T-cell (primary cell): Measurements from ENCODE around the gene DOCK4. TPM values are rescaled to one million over a fixed set of nuclear protein-coding genes. Genes with fewer than 3 reads are reported as not detected.

Source experiments
- ATAC-seq, 4 experiments: fragments of 200-7000 bp in 3 of 4; fragments of 150-1000 bp in 1 of 4; cut with Tn5 transposase; replicated peaks in 1 of 4; 1 replicate in 3 of 4; 2 replicates in 1 of 4; pipeline ENCODE4 v1.10.0; 2021; ENCODE audit warnings: moderate library complexity in 3 of 4, mild to moderate bottlenecking in 2 of 4, moderate number of reproducible peaks in 1 of 4
- CTCF ChIA-PET, 2 donors: fragments of 300-600 bp; sonication (Branson Sonifier 250); formaldehyde crosslinking; loops; one replicate each; lab custom pipeline; 2022; ENCODE audit warnings: antibody characterized with exemption in 2 of 2; lab: Charles Lee
- POLR2A ChIA-PET, 2 donors: fragments of 300-600 bp; sonication (Branson Sonifier 250); formaldehyde crosslinking; loops; one replicate each; lab custom pipeline; 2022; ENCODE audit warnings: antibody characterized with exemption in 2 of 2; lab: Charles Lee
- DNase-seq, 35 experiments: peaks; one replicate each; pipeline versions ENCODE4 v3.0.0 to v3.0.0-alpha.2; 2013 to 2023
- H3K27ac ChIP-seq: one replicate; pipeline ENCODE4 v1.5.1; 2013; ENCODE audit warnings: low read length
- H3K27me3 ChIP-seq, 2 experiments: replicated peaks in 1 of 2; 1 replicate in 1 of 2; 2 replicates in 1 of 2; pipeline versions ENCODE4 v1.6.1 to v1.7.0; 2013; ENCODE audit warnings: low read length in 1 of 2, mixed read lengths in 1 of 2; ENCODE audit not compliant: control insufficient read depth in 2 of 2, insufficient read depth in 2 of 2; ENCODE audit errors: extremely low read depth in 1 of 2
- H3K36me3 ChIP-seq, 2 donors: 1 replicate in 1 of 2; 2 replicates in 1 of 2; pipeline versions ENCODE4 v1.6.1 to v1.7.0; 2013; ENCODE audit warnings: low read length in 1 of 2; ENCODE audit not compliant: control insufficient read depth in 2 of 2, insufficient read depth in 1 of 2; ENCODE audit errors: extremely low read depth in 1 of 2
- H3K4me1 ChIP-seq, 2 experiments: 1 replicate in 1 of 2; 2 replicates in 1 of 2; pipeline versions ENCODE4 v1.6.1 to v1.7.0; 2013; ENCODE audit warnings: low read length in 2 of 2, mixed read lengths in 1 of 2; ENCODE audit not compliant: insufficient read depth in 2 of 2, control insufficient read depth in 1 of 2; ENCODE audit errors: extremely low read depth in 1 of 2
- H3K4me3 ChIP-seq, 2 donors: 1 replicate in 1 of 2; 2 replicates in 1 of 2; pipeline versions ENCODE4 v1.5.1 to v1.7.0; 2013; ENCODE audit warnings: mild to moderate bottlenecking in 2 of 2, low read length in 1 of 2, moderate library complexity in 1 of 2; ENCODE audit not compliant: control insufficient read depth in 1 of 2; ENCODE audit errors: extremely low read depth in 1 of 2
- H3K9me3 ChIP-seq: 2 replicates; pipeline ENCODE4 v1.7.0; 2013
- H3K27ac Mint-ChIP-seq, 2 donors: one replicate each; pipeline ENCODE4 v1.8.0; 2020 to 2021; ENCODE audit warnings: mild to moderate bottlenecking in 2 of 2, mixed read lengths in 2 of 2
- H3K27me3 Mint-ChIP-seq, 2 donors: one replicate each; pipeline ENCODE4 v1.8.0; 2021 to 2022; ENCODE audit warnings: mixed read lengths in 2 of 2
- H3K36me3 Mint-ChIP-seq: one replicate; pipeline ENCODE4 v1.8.0; 2021; ENCODE audit warnings: mixed read lengths
- H3K4me1 Mint-ChIP-seq, 3 donors: one replicate each; pipeline ENCODE4 v1.8.0; 2020 to 2022; ENCODE audit warnings: mixed read lengths in 3 of 3, mild to moderate bottlenecking in 1 of 3
- H3K4me3 Mint-ChIP-seq, 3 donors: one replicate each; pipeline ENCODE4 v1.8.0; 2020 to 2022; ENCODE audit warnings: mild to moderate bottlenecking in 3 of 3, mixed read lengths in 3 of 3, moderate library complexity in 3 of 3
- H3K9me3 Mint-ChIP-seq, 3 donors: one replicate each; pipeline ENCODE4 v1.8.0; 2020 to 2022; ENCODE audit warnings: mixed read lengths in 3 of 3
- WGBS: methylation state at CpG from one replicate; pipeline ENCODE4 v1.1.5; 2013; ENCODE audit warnings: missing lambda C conversion rate; ENCODE audit not compliant: insufficient coverage; 5-methylcytosine and 5-hydroxymethylcytosine counted together
- total RNA-seq, 35 experiments: library from RNA in 6 of 35; stranded (reverse) in 6 of 35; fragments of 120-200 nt in 1 of 35; gene quantifications; one replicate each; pipeline versions ENCODE4 v1.2.1 to v1.2.4 and lab custom pipeline; 2013 to 2026

Gene DOCK4
- total RNA-seq, 5 donors from 2014 or later (not counting 1 experiment from before 2014, with no cell fraction given), result 0.35 to 1.4 (median 0.85) TPM

- ChIA-PET POLR2A (no interaction called here), CTCF (no interaction called here)
- Mint-ChIP-seq H3K36me3 (no peaks in the 10 kb centered on the region), H3K27ac (no peak overlapping the region), H3K27me3 (peaks cover 6 to 14% of the 10 kb centered on the region in 2 donors), H3K9me3 (peaks cover 0 to 14% (median 2%) of the 10 kb centered on the region in 3 donors), H3K4me1 (no peaks in the 10 kb centered on the region), H3K4me3 (no peak overlapping the region)
- no peak overlapping the region for H3K27ac ChIP-seq
- no peaks in the 10 kb centered on the region for H3K36me3 ChIP-seq
- no peaks in the 10 kb centered on the region for H3K27me3 ChIP-seq
- no peak for ATAC-seq
- no peaks in the 10 kb centered on the region for H3K4me1 ChIP-seq
- no peak overlapping the region for H3K4me3 ChIP-seq
- no peaks in the 10 kb centered on the region for H3K9me3 ChIP-seq
- DNase-seq, result no peak
Measured at GRCh38 chr7:111878785-111879184, 327.4 kb downstream of the DOCK4 start.

GRCh38 chr7:111877931-111878330, 328.3 kb downstream of the DOCK4 start:
- Histone ChIP-seq H3K27me3 (no peaks in the 10 kb centered on the region), H3K36me3 (no peaks in the 10 kb centered on the region), H3K4me1 (no peaks in the 10 kb centered on the region), H3K4me3 (no peak overlapping the region), H3K27ac (no peak overlapping the region), H3K9me3 (no peaks in the 10 kb centered on the region)
- ATAC-seq (no peak), DNase-seq (no peak)
- no peak overlapping the region for H3K4me3 Mint-ChIP-seq
- POLR2A ChIA-PET, result no interaction called here
- no peak overlapping the region for H3K27ac Mint-ChIP-seq
- no peaks in the 10 kb centered on the region for H3K36me3 Mint-ChIP-seq
- WGBS, result 100% methylated on average over 1 of the region's 4 CpGs
- CTCF ChIA-PET, result no interaction called here
- peaks cover 0 to 14% (median 2%) of the 10 kb centered on the region in 3 donors for H3K9me3 Mint-ChIP-seq
- no peaks in the 10 kb centered on the region for H3K4me1 Mint-ChIP-seq
- H3K27me3 Mint-ChIP-seq, result peaks cover 9 to 10% of the 10 kb centered on the region in 2 donors

GRCh38 chr7:111873963-111874690, 332.1 kb downstream of the DOCK4 start:
- H3K9me3 Mint-ChIP-seq, result peaks cover 0 to 4% (median 0%) of the 10 kb centered on the region in 3 donors
- no peak overlapping the region for H3K27ac ChIP-seq
- DNase-seq, result no peak
- no peaks in the 10 kb centered on the region for H3K9me3 ChIP-seq
- H3K4me1 Mint-ChIP-seq, result no peaks in the 10 kb centered on the region
- H3K27me3 Mint-ChIP-seq, result peaks cover 0 to 7% of the 10 kb centered on the region in 2 donors
- 33% methylated on average over 2 of the region's 2 CpGs for WGBS
- ChIA-PET POLR2A (no interaction called here), CTCF (no interaction called here)
- no peak overlapping the region for H3K4me3 ChIP-seq
- no peaks in the 10 kb centered on the region for H3K36me3 ChIP-seq
- no peaks in the 10 kb centered on the region for H3K36me3 Mint-ChIP-seq
- H3K4me1 ChIP-seq, result no peaks in the 10 kb centered on the region
- ATAC-seq, result no peak
- no peak overlapping the region for H3K4me3 Mint-ChIP-seq
- no peak overlapping the region for H3K27ac Mint-ChIP-seq
- no peaks in the 10 kb centered on the region for H3K27me3 ChIP-seq

- H3K4me1 ChIP-seq, result no peaks in the 10 kb centered on the region
- no peaks in the 10 kb centered on the region for H3K9me3 ChIP-seq
- no peaks in the 10 kb centered on the region for H3K36me3 ChIP-seq
- Mint-ChIP-seq H3K36me3 (no peaks in the 10 kb centered on the region), H3K27ac (no peak overlapping the region), H3K4me3 (no peak overlapping the region), H3K4me1 (no peaks in the 10 kb centered on the region), H3K27me3 (peaks cover 0 to 7% of the 10 kb centered on the region in 2 donors), H3K9me3 (peaks cover 0 to 4% (median 0%) of the 10 kb centered on the region in 3 donors)
- ChIA-PET POLR2A (no interaction called here), CTCF (no interaction called here)
- no peak for ATAC-seq
- no peak overlapping the region for H3K4me3 ChIP-seq
- DNase-seq, result no peak
- no peak overlapping the region for H3K27ac ChIP-seq
- no peaks in the 10 kb centered on the region for H3K27me3 ChIP-seq
- WGBS, result 94% methylated on average over 8 of the region's 8 CpGs
Measured at GRCh38 chr7:111873326-111873646, 332.9 kb downstream of the DOCK4 start.

- Histone ChIP-seq H3K4me1 (no peaks in the 10 kb centered on the region), H3K36me3 (no peaks in the 10 kb centered on the region), H3K27ac (no peak overlapping the region), H3K27me3 (no peaks in the 10 kb centered on the region), H3K4me3 (no peak overlapping the region), H3K9me3 (no peaks in the 10 kb centered on the region)
- H3K27ac Mint-ChIP-seq, result no peak overlapping the region
- DNase-seq, result no peak
- 100% methylated on average over 1 of the region's 4 CpGs for WGBS
- no peak for ATAC-seq
- ChIA-PET POLR2A (no interaction called here), CTCF (no interaction called here)
- no peaks in the 10 kb centered on the region for H3K36me3 Mint-ChIP-seq
- H3K9me3 Mint-ChIP-seq, result peaks cover 0 to under 1% (median 0%) of the 10 kb centered on the region in 3 donors
- peaks cover 0 to 7% of the 10 kb centered on the region in 2 donors for H3K27me3 Mint-ChIP-seq
- H3K4me3 Mint-ChIP-seq, result no peak overlapping the region
- no peaks in the 10 kb centered on the region for H3K4me1 Mint-ChIP-seq
Measured at GRCh38 chr7:111872450-111873325, 333.5 kb downstream of the DOCK4 start.

GRCh38 chr7:111871283-111871682, 334.9 kb downstream of the DOCK4 start:
- no peak overlapping the region for H3K4me3 ChIP-seq
- WGBS, result no CpG with 5 or more reads among the region's 1 CpG
- no peaks in the 10 kb centered on the region for H3K9me3 ChIP-seq
- no peak overlapping the region for H3K27ac ChIP-seq
- peaks cover 0 to 3% of the 10 kb centered on the region in 2 donors for H3K27me3 Mint-ChIP-seq
- DNase-seq (no peak), ATAC-seq (no peak)
- no peaks in the 10 kb centered on the region for H3K36me3 Mint-ChIP-seq
- no peaks in the 10 kb centered on the region for H3K4me1 ChIP-seq
- H3K9me3 Mint-ChIP-seq, result no peaks in the 10 kb centered on the region
- CTCF ChIA-PET, result no interaction called here
- H3K36me3 ChIP-seq, result no peaks in the 10 kb centered on the region
- H3K4me1 Mint-ChIP-seq, result no peaks in the 10 kb centered on the region
- no peaks in the 10 kb centered on the region for H3K27me3 ChIP-seq
- no peak overlapping the region for H3K27ac Mint-ChIP-seq
- POLR2A ChIA-PET, result no interaction called here
- no peak overlapping the region for H3K4me3 Mint-ChIP-seq
